ENCODE results near the gene TNIK.

DNA sequence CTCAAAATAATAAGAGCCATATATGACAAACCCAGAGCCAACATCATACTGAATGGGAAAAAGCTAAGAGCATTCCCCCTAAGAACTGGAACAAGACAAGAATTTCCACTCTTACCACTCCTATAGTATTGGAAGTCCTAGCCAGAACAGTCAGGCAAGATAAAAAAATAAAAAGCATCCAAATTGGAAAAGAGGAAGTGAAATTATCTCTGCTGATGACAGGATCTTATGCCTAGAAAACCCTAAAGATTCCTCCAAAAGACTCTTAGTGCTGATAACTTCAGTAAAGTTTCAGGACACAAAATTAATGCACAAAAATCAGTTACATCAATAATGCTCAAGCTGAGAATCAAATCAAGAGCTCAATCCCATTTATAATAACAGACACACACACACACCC is 387.8 kb downstream of the TNIK start:
- TF ChIP-seq, protein P1, sequence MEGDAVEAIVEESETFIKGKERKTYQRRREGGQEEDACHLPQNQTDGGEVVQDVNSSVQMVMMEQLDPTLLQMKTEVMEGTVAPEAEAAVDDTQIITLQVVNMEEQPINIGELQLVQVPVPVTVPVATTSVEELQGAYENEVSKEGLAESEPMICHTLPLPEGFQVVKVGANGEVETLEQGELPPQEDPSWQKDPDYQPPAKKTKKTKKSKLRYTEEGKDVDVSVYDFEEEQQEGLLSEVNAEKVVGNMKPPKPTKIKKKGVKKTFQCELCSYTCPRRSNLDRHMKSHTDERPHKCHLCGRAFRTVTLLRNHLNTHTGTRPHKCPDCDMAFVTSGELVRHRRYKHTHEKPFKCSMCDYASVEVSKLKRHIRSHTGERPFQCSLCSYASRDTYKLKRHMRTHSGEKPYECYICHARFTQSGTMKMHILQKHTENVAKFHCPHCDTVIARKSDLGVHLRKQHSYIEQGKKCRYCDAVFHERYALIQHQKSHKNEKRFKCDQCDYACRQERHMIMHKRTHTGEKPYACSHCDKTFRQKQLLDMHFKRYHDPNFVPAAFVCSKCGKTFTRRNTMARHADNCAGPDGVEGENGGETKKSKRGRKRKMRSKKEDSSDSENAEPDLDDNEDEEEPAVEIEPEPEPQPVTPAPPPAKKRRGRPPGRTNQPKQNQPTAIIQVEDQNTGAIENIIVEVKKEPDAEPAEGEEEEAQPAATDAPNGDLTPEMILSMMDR (IDR thresholded peaks at IDR 0.05) = no peak
- TF ChIP-seq POLR2AphosphoS5 (IDR thresholded peaks at IDR 0.05) (no peak), EP300 (IDR thresholded peaks at IDR 0.05) (no peak), POLR2A (IDR thresholded peaks at IDR 0.05) (no peak)

Measured in stomach (tissue), 4 donors.